Airway epithelial cell (primary cell): Measurements from ENCODE around the gene STARD9. TPM values are rescaled to one million over a fixed set of nuclear protein-coding genes. Genes with fewer than 3 reads are reported as not detected.

Experiments used
- total RNA-seq: library from RNA; depleted of rRNA; stranded (reverse); fragments of >200 nt; gene quantifications from 2 replicates; pipeline ENCODE4 v1.2.3, GENCODE V29; 2015

STARD9 gene
- total RNA-seq = 0.51 and 1.3 TPM in 2 replicates

GRCh38 chr15:42575188-42576039 lies at the start of gene STARD9:
STARD9 (plus strand) TSS chr15:42575606; CDS start chr15:42575716, 110 bp downstream.

DNA sequence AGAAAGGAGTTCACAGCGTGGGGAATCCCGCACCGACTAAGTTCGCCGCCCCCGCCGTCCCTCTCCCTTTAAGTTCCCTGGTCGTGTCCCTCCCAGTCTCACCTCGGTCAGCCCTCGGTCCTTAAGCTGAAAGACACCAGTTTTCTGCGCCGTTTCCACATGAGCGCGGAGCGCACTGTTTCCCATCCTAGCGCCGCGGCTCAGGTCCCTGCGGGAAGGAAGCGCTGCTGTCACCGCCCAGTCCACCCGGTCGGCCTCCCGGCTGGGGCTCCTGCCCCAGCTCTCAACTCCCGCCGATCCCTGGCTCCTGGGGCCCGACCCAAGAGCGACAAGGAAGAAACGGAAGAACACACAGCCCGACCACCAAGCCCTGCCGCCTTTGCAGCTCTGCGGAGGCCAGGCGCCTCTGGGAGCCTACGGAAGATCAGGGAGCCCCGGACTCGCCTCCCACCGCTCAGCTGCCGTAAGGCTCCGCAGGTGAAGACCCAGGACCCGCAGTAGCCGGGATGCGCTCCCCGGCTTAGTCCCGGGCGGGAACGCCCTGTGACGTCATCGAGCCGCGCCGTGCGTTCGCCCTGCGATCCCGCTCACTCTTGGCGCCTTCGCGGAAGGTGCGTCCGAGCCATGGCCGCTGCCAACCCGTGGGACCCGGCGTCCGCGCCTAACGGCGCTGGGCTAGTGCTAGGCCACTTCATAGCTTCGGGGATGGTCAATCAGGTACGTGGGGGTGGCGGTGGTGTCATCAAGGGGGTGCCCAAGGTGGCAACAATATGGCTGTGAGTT lies 27.0 kb upstream of the STARD9 start, which contains the start of the genes HAUS2 and LRRC57:
Gene HAUS2 (plus strand): TSS at position 590 of the 783 bp plus-strand sequence. CDS start 35 bp downstream, at position 625.
Gene LRRC57 (minus strand): TSS at position 545 of the 783 bp plus-strand sequence. CDS start 359 bp downstream, at position 186.

DNA sequence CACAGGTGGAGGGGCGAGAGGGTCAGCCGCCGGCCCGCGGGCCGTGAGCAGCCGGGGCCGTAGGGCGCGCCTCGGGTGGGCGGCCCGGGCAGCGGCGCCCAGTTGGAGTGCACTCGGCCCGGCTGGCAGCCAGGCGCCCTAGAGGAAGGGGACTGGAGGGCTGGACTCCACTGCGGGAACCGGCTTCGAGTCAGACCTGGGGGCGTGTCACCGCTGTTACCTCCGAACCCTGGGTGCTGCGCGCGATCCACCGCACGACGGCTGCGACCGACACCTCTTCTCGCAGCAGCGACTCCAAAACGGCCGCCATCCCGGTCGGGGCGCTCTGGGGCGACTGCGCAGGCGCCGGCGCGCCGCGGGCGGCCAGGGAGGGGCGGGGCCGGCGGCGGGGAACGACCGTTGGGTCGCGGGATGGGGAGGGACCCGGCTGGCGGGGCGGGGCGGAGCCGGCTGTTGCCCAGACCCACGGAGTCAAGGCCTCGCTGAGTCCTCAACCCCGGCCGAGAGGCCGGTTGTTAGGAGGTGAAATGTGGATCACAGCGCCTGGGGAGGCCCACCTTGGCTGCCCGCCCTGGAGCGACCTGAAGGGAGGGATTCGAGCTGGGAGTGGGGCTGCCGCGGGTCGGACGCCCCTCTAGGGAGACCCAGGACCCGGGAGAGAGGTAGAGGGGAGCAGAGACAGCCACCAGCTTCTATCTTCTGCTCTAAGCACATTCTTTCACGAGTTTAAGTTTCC lies 161.6 kb downstream of the STARD9 start, which contains the start of gene CDAN1:
Gene CDAN1 (minus strand): TSS at position 336 of the 736 bp plus-strand sequence. CDS start 26 bp downstream, at position 310.

Other genes starting within 250 kb of the STARD9 start
- 1.5 and 1.7 TPM in 2 replicates for gene CAPN3, start 216.1 kb upstream of the STARD9 start, total RNA-seq
- gene ZNF106, start 84.5 kb upstream of the STARD9 start, total RNA-seq = 15.3 and 22.2 TPM in 2 replicates
- 34.5 and 42.5 TPM in 2 replicates for gene SNAP23, start 80.0 kb upstream of the STARD9 start, total RNA-seq
- gene LRRC57, start 26.8 kb upstream of the STARD9 start, total RNA-seq = 10.7 and 19.0 TPM in 2 replicates
- gene HAUS2, start 26.8 kb upstream of the STARD9 start, total RNA-seq = 34.4 and 54.6 TPM in 2 replicates
- gene CDAN1, start 161.5 kb downstream of the STARD9 start, total RNA-seq = 8.7 and 11.7 TPM in 2 replicates